GM20000 (cell line): ENCODE data around the gene UCHL3.
A peak's percentile ranks its signal among the peaks of the same experiment; 100 is the strongest.
"Not testable (repeated sequence)": the region's sequence is repeated elsewhere in the genome, so short reads cannot be mapped to it uniquely, and the experiment has no call there.

Experiments
- DNase-seq: peaks from one replicate; pipeline ENCODE4 v3.0.0; 2012; ENCODE audit warnings: low spot score
- TF ChIP-seq, protein P1 (sequence below): IDR thresholded peaks from 2 replicates; pipeline ENCODE4 v1.5.1; 2012; ENCODE audit warnings: mild to moderate bottlenecking, control low read depth; ENCODE audit errors: extremely low read depth, missing control alignments

The UCHL3 gene

DNA sequence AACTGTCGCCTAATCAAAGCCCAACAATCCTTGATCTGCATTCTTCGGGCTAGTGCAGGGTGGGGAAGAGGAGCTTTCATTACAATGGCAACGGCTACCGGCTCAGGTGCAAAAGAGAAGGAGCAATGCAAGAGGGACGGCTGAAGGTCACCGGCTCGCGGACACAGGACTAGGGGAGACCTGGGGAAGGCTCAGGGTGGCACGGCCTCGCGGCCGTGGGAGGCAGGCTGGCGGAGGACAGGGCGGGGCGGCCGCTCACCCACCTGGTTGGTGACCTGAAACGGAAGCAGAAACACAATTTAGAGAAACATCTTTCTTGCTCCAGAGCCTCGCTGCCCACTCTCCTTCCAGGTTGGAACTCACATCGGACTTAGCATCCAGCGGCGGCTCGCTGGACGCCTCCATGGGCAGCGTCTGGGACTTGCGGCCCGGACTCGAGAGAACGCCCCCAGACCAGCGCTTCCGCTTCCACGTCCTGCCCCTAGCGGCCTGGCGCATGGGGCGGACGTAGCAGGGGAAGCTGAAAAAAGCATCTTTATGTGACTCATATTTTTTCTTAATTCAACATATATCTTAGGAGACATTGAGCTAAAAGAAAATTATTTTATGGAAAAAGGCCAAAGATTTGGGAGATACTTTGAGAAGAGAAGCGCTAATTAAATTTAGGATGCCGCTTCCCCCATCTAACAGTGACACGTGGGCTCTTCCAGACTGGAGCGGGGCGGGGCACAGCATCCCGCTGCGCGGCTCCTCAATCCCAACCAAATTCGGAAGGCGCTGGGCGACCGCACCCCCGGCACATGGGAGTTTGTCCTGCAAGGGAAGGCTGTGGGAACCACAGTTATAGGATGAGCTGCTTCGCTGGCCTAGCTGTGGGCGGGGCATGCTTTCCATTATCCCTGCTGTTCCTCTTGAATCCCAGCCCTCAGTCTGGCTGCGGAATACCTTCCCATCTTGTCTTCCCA is 11.9 kb upstream of the UCHL3 start, which contains the start of gene COMMD6:
Gene COMMD6, minus strand, starts transcription at position 441 of the 965 bp plus-strand sequence. Its CDS starts 36 bp downstream, at position 405.
- DNase-seq: peak; percentile 85
- TF ChIP-seq, protein P1, sequence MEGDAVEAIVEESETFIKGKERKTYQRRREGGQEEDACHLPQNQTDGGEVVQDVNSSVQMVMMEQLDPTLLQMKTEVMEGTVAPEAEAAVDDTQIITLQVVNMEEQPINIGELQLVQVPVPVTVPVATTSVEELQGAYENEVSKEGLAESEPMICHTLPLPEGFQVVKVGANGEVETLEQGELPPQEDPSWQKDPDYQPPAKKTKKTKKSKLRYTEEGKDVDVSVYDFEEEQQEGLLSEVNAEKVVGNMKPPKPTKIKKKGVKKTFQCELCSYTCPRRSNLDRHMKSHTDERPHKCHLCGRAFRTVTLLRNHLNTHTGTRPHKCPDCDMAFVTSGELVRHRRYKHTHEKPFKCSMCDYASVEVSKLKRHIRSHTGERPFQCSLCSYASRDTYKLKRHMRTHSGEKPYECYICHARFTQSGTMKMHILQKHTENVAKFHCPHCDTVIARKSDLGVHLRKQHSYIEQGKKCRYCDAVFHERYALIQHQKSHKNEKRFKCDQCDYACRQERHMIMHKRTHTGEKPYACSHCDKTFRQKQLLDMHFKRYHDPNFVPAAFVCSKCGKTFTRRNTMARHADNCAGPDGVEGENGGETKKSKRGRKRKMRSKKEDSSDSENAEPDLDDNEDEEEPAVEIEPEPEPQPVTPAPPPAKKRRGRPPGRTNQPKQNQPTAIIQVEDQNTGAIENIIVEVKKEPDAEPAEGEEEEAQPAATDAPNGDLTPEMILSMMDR: no peak

DNA sequence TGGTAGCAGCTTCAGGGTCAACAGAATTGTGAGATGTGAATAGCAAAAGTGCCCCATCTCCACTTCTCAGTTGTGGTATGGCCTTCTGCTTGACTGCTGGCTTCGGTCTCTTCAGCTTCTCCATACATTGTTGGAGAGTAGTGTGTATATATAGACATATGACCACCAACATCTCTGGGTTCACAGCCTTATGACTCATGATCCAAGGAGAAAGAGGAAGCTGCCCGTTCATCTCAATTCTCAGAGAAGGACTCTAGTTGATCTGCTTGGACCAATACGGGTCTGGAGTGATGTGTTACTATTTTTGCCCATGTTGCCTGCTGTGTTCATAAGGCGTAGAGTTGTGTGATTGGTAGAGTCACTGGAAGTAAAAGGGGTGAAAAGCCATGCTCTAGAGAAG is 8.3 kb upstream of the UCHL3 start:
- TF ChIP-seq, protein P1: no peak
- DNase-seq: no peak

DNA sequence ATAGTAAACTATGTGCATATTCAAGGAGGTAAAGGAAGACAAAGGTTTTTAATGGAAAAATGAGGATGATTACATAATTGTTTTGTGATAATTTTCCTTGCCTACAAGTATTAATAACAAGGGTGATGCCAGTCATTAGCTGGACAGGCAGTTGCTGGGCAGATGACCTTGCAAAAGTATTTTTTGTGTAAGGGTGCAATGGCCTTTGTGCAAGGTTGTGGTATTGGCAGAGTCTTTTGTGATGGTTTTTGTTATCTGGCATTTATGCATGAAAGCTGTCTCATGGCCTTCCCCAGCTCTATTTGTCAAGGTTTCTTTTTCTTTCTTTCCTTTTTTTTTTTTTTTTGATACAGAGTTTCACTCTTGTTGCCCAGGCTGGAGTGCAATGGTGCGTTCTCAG is 7.6 kb upstream of the UCHL3 start:
- TF ChIP-seq, protein P1: no peak
- no peak for DNase-seq

DNA sequence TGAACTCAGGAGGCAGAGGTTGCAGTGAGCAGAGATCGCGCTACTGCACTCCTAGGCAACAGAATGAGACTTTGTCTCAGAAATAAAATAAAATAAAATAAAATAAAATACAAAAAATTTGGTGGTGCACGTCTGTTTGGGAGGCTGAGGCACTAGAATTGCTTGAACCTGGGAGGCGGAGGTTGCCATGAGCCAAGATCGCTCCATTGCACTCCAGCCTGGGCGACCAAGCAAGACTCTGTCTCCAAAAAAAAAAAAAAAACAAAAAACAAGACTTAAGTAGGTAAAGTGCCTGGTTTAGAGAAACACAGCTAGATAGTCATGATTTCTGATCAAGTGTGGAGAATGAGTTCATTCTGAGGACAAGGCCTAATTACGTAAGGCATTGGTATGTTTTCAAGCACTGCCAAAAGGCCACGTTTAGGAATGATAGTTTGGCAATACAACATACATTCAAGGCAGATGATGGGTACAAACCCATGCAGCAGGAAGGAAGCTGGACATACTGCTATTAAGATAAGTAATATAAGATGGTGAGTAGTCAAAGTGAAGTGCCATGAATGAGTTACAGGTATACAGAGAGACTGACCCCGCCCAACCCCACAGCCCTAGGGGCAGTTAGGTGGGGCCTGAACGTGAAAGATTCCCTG is 4.8 kb upstream of the UCHL3 start:
- TF ChIP-seq, protein P1: no peak
- DNase-seq: no peak

DNA sequence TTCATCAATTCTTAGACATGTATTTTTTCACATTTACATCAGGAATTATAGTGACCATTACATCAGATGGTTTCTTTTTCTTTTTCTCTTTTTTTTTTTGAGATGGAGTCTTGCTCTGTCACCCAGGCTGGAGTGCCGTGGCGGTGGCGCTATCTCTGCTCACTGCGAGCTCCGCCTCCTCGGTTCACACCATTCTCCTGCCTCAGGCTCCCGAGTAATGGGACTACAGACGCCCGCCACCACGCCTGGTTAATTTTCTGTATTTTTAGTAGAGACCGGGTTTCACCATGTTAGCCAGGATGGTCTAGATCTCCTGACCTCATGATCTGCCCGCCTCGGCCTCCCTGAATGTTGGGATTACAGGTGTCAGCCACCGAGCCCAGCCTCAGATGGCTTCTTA is 4.2 kb upstream of the UCHL3 start:
- DNase-seq: not testable (repeated sequence)

DNA sequence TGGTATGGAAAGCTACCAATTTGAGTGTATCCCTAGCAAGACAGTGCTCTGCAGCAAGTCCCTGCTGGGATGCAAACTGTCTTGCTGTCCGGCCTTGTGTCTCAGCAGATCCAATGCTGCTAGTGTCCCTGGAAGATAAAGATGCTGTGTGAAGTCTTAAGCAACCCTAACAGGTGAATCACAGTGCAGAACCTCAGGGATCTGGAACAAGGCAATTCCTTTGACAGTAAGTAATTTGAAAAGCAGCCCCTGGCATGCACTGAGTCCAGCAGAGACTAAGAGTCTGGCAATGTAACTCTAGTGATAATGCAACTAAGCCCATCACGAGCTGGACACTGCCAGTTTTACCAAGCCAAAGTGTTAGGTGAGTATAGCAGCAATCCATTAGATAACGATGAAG is 1.7 kb upstream of the UCHL3 start:
- DNase-seq: no peak
- TF ChIP-seq, protein P1: no peak

DNA sequence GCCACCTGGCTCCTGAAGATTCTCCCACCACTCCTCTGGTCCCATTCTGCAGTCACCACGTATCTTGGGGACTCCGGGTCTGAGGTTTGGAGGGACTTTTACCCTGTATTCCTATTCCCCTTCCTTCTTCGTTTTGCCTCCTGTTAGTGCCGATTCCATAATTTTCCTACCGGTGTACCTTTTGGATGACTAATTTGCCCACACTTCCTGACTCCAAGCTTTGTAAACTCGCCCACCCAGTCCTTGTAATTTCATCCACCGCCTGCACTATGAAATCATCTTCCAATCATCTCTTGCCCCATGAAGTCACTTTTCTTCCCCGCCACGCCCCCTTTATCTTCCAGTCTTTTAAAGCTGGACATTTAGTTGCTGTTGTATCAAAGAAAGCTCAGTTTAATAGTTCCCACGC is 572 bp downstream of the UCHL3 start:
- TF ChIP-seq, protein P1: no peak
- DNase-seq: no peak
